ENCODE data around the gene CASZ1.

CASZ1 gene

DNA sequence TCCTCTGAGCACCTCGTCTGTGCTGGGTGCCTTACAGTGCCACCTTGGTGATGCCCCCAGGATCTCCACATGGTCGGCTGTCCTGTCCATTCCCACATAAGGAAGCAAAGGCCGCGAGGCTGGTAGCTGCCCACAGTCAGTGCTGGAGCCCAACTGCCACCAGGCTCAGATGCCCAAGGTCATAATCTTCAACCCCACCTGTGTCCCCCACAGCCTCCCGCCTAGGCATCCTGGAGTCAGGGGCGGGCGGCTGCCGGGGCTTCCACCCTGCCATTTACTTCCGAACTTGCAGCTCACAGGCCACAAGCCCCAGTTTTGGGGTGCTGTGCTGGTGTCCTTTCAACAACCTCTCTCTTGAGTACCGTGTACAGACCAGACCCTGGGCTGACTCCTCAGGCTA, 126.3 kb downstream of the CASZ1 start:
- TF ChIP-seq GABPA (IDR thresholded peaks at IDR 0.05; ENCODE audit: low read depth) (no peak), POLR2AphosphoS5 (IDR thresholded peaks at IDR 0.05; ENCODE audit: low read depth) (no peak), SPI1 (IDR thresholded peaks at IDR 0.05; ENCODE audit: borderline replicate concordance, low read depth) (no peak)
- TF ChIP-seq, protein P1, sequence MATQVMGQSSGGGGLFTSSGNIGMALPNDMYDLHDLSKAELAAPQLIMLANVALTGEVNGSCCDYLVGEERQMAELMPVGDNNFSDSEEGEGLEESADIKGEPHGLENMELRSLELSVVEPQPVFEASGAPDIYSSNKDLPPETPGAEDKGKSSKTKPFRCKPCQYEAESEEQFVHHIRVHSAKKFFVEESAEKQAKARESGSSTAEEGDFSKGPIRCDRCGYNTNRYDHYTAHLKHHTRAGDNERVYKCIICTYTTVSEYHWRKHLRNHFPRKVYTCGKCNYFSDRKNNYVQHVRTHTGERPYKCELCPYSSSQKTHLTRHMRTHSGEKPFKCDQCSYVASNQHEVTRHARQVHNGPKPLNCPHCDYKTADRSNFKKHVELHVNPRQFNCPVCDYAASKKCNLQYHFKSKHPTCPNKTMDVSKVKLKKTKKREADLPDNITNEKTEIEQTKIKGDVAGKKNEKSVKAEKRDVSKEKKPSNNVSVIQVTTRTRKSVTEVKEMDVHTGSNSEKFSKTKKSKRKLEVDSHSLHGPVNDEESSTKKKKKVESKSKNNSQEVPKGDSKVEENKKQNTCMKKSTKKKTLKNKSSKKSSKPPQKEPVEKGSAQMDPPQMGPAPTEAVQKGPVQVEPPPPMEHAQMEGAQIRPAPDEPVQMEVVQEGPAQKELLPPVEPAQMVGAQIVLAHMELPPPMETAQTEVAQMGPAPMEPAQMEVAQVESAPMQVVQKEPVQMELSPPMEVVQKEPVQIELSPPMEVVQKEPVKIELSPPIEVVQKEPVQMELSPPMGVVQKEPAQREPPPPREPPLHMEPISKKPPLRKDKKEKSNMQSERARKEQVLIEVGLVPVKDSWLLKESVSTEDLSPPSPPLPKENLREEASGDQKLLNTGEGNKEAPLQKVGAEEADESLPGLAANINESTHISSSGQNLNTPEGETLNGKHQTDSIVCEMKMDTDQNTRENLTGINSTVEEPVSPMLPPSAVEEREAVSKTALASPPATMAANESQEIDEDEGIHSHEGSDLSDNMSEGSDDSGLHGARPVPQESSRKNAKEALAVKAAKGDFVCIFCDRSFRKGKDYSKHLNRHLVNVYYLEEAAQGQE (IDR thresholded peaks at IDR 0.05; ENCODE audit: insufficient replicate concordance, low read depth): no peak
- TF ChIP-seq, protein P2, sequence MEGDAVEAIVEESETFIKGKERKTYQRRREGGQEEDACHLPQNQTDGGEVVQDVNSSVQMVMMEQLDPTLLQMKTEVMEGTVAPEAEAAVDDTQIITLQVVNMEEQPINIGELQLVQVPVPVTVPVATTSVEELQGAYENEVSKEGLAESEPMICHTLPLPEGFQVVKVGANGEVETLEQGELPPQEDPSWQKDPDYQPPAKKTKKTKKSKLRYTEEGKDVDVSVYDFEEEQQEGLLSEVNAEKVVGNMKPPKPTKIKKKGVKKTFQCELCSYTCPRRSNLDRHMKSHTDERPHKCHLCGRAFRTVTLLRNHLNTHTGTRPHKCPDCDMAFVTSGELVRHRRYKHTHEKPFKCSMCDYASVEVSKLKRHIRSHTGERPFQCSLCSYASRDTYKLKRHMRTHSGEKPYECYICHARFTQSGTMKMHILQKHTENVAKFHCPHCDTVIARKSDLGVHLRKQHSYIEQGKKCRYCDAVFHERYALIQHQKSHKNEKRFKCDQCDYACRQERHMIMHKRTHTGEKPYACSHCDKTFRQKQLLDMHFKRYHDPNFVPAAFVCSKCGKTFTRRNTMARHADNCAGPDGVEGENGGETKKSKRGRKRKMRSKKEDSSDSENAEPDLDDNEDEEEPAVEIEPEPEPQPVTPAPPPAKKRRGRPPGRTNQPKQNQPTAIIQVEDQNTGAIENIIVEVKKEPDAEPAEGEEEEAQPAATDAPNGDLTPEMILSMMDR (IDR thresholded peaks at IDR 0.05; ENCODE audit: insufficient read depth, low read length): no peak
- no peak for DNase-seq (ENCODE audit: low read depth in 1 of 2, low spot score in 1 of 2)
- Histone ChIP-seq H3K4me3 (replicated peaks; ENCODE audit: insufficient read depth, low read length) (no peak overlapping the region), H3K27me3 (ENCODE audit: insufficient read depth, poor library complexity, severe bottlenecking) (no peaks in the 10 kb centered on the region), H3K27ac (replicated peaks) (no peak overlapping the region)

DNA sequence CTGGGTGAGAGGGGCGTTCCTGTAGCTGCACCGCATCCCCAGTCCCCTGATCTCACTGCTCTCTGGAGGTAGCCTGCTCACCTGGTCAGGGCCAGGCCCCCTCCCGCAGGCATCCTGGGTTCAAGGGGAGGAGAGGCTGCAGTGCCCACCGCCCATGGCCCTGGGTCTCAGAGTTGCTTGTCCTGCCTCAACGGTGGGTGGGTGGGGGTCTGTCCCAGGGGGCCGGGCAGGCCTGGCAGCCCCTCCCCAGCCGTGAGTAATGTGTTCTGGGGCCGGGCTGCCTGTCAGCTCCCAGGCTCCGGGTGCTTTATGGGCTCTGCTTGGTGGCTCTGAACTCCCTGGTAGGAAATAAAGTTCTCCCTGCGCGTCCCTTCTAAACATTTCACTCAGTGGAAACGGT, 126.9 kb downstream of the CASZ1 start:
- TF ChIP-seq, protein P2 (IDR thresholded peaks at IDR 0.05; ENCODE audit: insufficient read depth, low read length): no peak
- TF ChIP-seq SPI1 (IDR thresholded peaks at IDR 0.05; ENCODE audit: borderline replicate concordance, low read depth) (no peak), GABPA (IDR thresholded peaks at IDR 0.05; ENCODE audit: low read depth) (no peak), POLR2AphosphoS5 (IDR thresholded peaks at IDR 0.05; ENCODE audit: low read depth) (no peak)
- TF ChIP-seq, protein P1 (IDR thresholded peaks at IDR 0.05; ENCODE audit: insufficient replicate concordance, low read depth): no peak
- Histone ChIP-seq H3K27ac (replicated peaks) (no peak overlapping the region), H3K4me3 (replicated peaks; ENCODE audit: insufficient read depth, low read length) (no peak overlapping the region), H3K27me3 (ENCODE audit: insufficient read depth, poor library complexity, severe bottlenecking) (no peaks in the 10 kb centered on the region)
- no peak for DNase-seq (ENCODE audit: low read depth in 1 of 2, low spot score in 1 of 2)

DNA sequence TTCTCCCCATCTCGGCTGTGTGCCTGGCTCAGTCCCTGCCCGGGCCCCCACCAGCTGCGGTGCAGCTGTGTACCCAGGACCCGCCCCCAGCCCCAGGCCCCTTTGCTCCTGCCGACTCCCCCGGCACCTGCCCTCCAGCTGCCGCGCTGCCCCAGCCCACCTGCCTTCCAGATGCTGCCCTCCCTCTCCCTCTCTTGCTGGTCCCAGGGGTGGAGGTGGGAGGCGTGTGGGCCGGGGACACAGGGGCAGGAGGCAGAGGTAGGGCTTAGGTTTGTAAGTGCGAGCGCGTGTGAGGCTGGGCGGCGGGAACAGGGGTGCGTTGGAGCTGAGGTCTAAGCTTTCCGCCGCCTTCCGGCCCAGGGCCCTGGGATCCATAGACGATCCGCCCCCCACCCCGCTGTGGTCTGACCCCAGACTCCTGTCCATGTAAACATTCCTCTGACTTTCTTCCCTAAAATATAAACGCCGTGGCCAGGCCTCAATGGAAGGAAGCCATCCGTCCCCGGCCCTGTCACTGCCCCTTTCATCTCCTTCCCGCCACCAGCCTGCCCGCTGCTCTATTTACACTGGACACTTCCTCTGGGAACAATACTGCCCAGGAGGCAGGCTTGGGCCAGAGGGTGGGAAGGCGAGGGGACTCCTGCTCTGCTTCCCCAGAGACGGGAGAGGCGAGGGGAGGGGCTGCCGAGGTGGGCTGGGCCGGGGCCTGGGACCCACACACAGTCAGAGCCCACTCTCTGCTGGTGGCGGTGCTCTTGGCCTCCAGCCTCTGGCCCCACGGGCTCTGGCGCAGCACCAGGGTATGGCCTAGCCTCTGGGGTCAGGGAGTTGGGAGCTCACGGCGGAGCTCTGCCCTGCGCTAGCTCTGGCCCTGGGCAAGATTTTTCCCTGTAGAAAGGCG, 128.3 kb downstream of the CASZ1 start:
- TF ChIP-seq GABPA (IDR thresholded peaks at IDR 0.05; ENCODE audit: low read depth): no peak
- TF ChIP-seq SPI1 (IDR thresholded peaks at IDR 0.05; ENCODE audit: borderline replicate concordance, low read depth): no peak
- TF ChIP-seq POLR2AphosphoS5 (IDR thresholded peaks at IDR 0.05; ENCODE audit: low read depth): no peak
- TF ChIP-seq, protein P1 (IDR thresholded peaks at IDR 0.05; ENCODE audit: insufficient replicate concordance, low read depth): no peak
- TF ChIP-seq, protein P2 (IDR thresholded peaks at IDR 0.05; ENCODE audit: insufficient read depth, low read length): no peak
- Histone ChIP-seq H3K27ac (replicated peaks) (no peak overlapping the region), H3K27me3 (ENCODE audit: insufficient read depth, poor library complexity, severe bottlenecking) (no peaks in the 10 kb centered on the region), H3K4me3 (replicated peaks; ENCODE audit: insufficient read depth, low read length) (no peak overlapping the region)
- no peak for DNase-seq (ENCODE audit: low read depth in 1 of 2, low spot score in 1 of 2)
